ENCODE measurements around the gene RYR1. TPM values are rescaled to one million over a fixed set of nuclear protein-coding genes. Genes with fewer than 3 reads are reported as not detected.
A peak's percentile ranks its signal among the peaks of the same experiment; 100 is the strongest.

The RYR1 gene
- total and polyA plus RNA-seq, 2 donors (not counting 1 experiment from before 2014, with no cell fraction given): 0.43 to 3.8 TPM

GRCh38 chr19:38635483-38636399 is 202.2 kb downstream of the RYR1 start:
- DNase-seq: no peak
- Histone ChIP-seq H2AFZ (ENCODE audit: insufficient read depth, low read depth, low read length, poor library complexity, severe bottlenecking) (no peak overlapping the region), H3K27me3 (replicated peaks in 1 of 4; ENCODE audit: control extremely low read depth in 1 of 4, control insufficient read depth in 3 of 4, insufficient read depth in 4 of 4, low read length in 3 of 4) (no peaks in the 10 kb centered on the region), H3K36me3 (replicated peaks in 1 of 2; ENCODE audit: control extremely low read depth in 1 of 2, control insufficient read depth in 1 of 2, extremely low read depth in 1 of 2, insufficient read depth in 2 of 2, low read length in 1 of 2) (peaks cover 2 to 33% of the 10 kb centered on the region in 2 experiments), H3K4me3 (ENCODE audit: control extremely low read depth in 1 of 5, extremely low read depth in 1 of 5, insufficient read depth in 1 of 5, low read depth in 2 of 5, low read length in 4 of 5) (no peak overlapping the region), H3K79me2 (ENCODE audit: control insufficient read depth, insufficient read depth, low read length) (peaks cover 5% of the 10 kb centered on the region), H3K27ac (ENCODE audit: low read length in 2 of 2) (peak overlapping the region in 1 of 2 donors; percentile 12), H3K4me1 (ENCODE audit: control insufficient read depth in 2 of 2, insufficient read depth in 2 of 2, low read length in 2 of 2) (peaks cover 18 to 23% of the 10 kb centered on the region in 2 donors), H4K20me1 (ENCODE audit: control insufficient read depth, insufficient read depth, low read length, poor library complexity, severe bottlenecking) (peaks cover 12% of the 10 kb centered on the region), H3K4me2 (replicated peaks; ENCODE audit: low read depth, low read length, poor library complexity, severe bottlenecking) (no peak overlapping the region), H3K9me3 (ENCODE audit: control extremely low read depth in 1 of 3, control insufficient read depth in 2 of 3, insufficient read depth in 1 of 3, low read length in 2 of 3) (no peaks in the 10 kb centered on the region), H3K9ac (ENCODE audit: low read length) (no peak overlapping the region)
- no peaks in the 10 kb centered on the region for H3K9me3 Mint-ChIP-seq (ENCODE audit: insufficient read depth)
- no peak for ATAC-seq (ENCODE audit: low read depth)
- intact Hi-C loops (cut with micrococcal nuclease): loop anchor here (1.0 to 10.0 kb wide), 2 partner anchors 17 to 49 kb away; no protein-coding TSS in a partner anchor
- ChIA-PET CTCF (interaction anchor here (0.5 to 5.7 kb wide), 28 partner anchors 14 to 537 kb away, joined by 3 to 102 read pairs (median 6); partner anchors contain the start of genes EIF3K, FAM98C, MAP4K1 and MRPS12), POLR2A (interaction anchor here (2.0 kb wide), 1 partner anchor 17 kb away, joined by 6 read pairs; the partner anchor contains the start of gene EIF3K)
- H3K27me3 Mint-ChIP-seq: no peaks in the 10 kb centered on the region
- 91% methylated on average over 11 of the region's 17 CpGs for WGBS (ENCODE audit: insufficient coverage)
- peaks cover 21% of the 10 kb centered on the region for H3K4me1 Mint-ChIP-seq
- no peak overlapping the region for H3K27ac Mint-ChIP-seq
- TF ChIP-seq, protein P1, sequence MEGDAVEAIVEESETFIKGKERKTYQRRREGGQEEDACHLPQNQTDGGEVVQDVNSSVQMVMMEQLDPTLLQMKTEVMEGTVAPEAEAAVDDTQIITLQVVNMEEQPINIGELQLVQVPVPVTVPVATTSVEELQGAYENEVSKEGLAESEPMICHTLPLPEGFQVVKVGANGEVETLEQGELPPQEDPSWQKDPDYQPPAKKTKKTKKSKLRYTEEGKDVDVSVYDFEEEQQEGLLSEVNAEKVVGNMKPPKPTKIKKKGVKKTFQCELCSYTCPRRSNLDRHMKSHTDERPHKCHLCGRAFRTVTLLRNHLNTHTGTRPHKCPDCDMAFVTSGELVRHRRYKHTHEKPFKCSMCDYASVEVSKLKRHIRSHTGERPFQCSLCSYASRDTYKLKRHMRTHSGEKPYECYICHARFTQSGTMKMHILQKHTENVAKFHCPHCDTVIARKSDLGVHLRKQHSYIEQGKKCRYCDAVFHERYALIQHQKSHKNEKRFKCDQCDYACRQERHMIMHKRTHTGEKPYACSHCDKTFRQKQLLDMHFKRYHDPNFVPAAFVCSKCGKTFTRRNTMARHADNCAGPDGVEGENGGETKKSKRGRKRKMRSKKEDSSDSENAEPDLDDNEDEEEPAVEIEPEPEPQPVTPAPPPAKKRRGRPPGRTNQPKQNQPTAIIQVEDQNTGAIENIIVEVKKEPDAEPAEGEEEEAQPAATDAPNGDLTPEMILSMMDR (IDR thresholded peaks at IDR 0.05): no peak
- no peak for TF ChIP-seq EZH2 (IDR thresholded peaks at IDR 0.05; ENCODE audit: borderline replicate concordance, insufficient read depth, low read depth, low read length, poor library complexity, severe bottlenecking)
- H3K4me3 Mint-ChIP-seq: no peak overlapping the region

Other genes starting within 250 kb of the RYR1 start
- not detected in 2 replicates for gene DPF1, start 209.5 kb upstream of the RYR1 start, total RNA-seq
- gene DPF1, start 209.5 kb upstream of the RYR1 start, polyA plus RNA-seq: 0.42 TPM in 1 of 2 replicates, not detected in the other
- 24.0 and 25.9 TPM in 2 replicates for gene PPP1R14A, start 177.3 kb upstream of the RYR1 start, total RNA-seq
- gene PPP1R14A, start 177.3 kb upstream of the RYR1 start, polyA plus RNA-seq: 32.6 and 33.8 TPM in 2 replicates
- 70.0 and 78.5 TPM in 2 replicates for gene SPINT2, start 169.1 kb upstream of the RYR1 start, total RNA-seq
- gene SPINT2, start 169.1 kb upstream of the RYR1 start, polyA plus RNA-seq: 49.1 and 50.0 TPM in 2 replicates
- gene C19orf33, start 129.4 kb upstream of the RYR1 start, total RNA-seq: 1.2 and 2.0 TPM in 2 replicates
- not detected in 2 replicates for gene C19orf33, start 129.4 kb upstream of the RYR1 start, polyA plus RNA-seq
- 30.6 and 31.6 TPM in 2 replicates for gene YIF1B, start 117.7 kb upstream of the RYR1 start, total RNA-seq
- gene YIF1B, start 117.7 kb upstream of the RYR1 start, polyA plus RNA-seq: 39.5 and 58.3 TPM in 2 replicates
- 3.7 and 4.4 TPM in 2 replicates for gene KCNK6, start 113.8 kb upstream of the RYR1 start, total RNA-seq
- gene KCNK6, start 113.8 kb upstream of the RYR1 start, polyA plus RNA-seq: 1.5 and 3.4 TPM in 2 replicates
- 31.2 and 33.8 TPM in 2 replicates for gene CATSPERG, start 97.9 kb upstream of the RYR1 start, total RNA-seq
- 6.6 and 6.7 TPM in 2 replicates for gene CATSPERG, start 97.9 kb upstream of the RYR1 start, polyA plus RNA-seq
- gene PSMD8, start 59.1 kb upstream of the RYR1 start, total RNA-seq: 77.1 and 88.1 TPM in 2 replicates
- gene PSMD8, start 59.1 kb upstream of the RYR1 start, polyA plus RNA-seq: 77.1 and 122 TPM in 2 replicates
- 0.34 TPM in 2 replicates for gene GGN, start 45.7 kb upstream of the RYR1 start, total RNA-seq
- not detected in 2 replicates for gene GGN, start 45.7 kb upstream of the RYR1 start, polyA plus RNA-seq
- 1.1 and 1.2 TPM in 2 replicates for gene SPRED3, start 45.0 kb upstream of the RYR1 start, total RNA-seq
- gene SPRED3, start 45.0 kb upstream of the RYR1 start, polyA plus RNA-seq: 1.7 and 2.0 TPM in 2 replicates
- 44.1 and 45.3 TPM in 2 replicates for gene FAM98C, start 30.6 kb upstream of the RYR1 start, total RNA-seq
- gene FAM98C, start 30.6 kb upstream of the RYR1 start, polyA plus RNA-seq: 62.0 and 73.5 TPM in 2 replicates
- gene RASGRP4, start 7.5 kb upstream of the RYR1 start, total RNA-seq: 0.20 TPM in 1 of 2 replicates, not detected in the other
- gene RASGRP4, start 7.5 kb upstream of the RYR1 start, polyA plus RNA-seq: 0.98 and 1.5 TPM in 2 replicates
- 397 and 415 TPM in 2 replicates for gene MAP4K1, start 184.3 kb downstream of the RYR1 start, total RNA-seq
- gene MAP4K1, start 184.3 kb downstream of the RYR1 start, polyA plus RNA-seq: 232 and 291 TPM in 2 replicates
- gene EIF3K, start 185.5 kb downstream of the RYR1 start, total RNA-seq: 284 and 295 TPM in 2 replicates
- 773 and 841 TPM in 2 replicates for gene EIF3K, start 185.5 kb downstream of the RYR1 start, polyA plus RNA-seq
- 154 and 164 TPM in 2 replicates for gene ACTN4, start 214.0 kb downstream of the RYR1 start, total RNA-seq
- 80.5 and 108 TPM in 2 replicates for gene ACTN4, start 214.0 kb downstream of the RYR1 start, polyA plus RNA-seq

Measured in B cell (primary cell).